DMS79 treated with DMSO at 0.1 percent for 48 hours (cell line): ENCODE data around the gene SPSB3.

ENCODE experiments used
- DNase-seq: peaks from one replicate; lab custom pipeline; 2025; lab: John Stamatoyannopoulos, UW

Gene SPSB3

DNA sequence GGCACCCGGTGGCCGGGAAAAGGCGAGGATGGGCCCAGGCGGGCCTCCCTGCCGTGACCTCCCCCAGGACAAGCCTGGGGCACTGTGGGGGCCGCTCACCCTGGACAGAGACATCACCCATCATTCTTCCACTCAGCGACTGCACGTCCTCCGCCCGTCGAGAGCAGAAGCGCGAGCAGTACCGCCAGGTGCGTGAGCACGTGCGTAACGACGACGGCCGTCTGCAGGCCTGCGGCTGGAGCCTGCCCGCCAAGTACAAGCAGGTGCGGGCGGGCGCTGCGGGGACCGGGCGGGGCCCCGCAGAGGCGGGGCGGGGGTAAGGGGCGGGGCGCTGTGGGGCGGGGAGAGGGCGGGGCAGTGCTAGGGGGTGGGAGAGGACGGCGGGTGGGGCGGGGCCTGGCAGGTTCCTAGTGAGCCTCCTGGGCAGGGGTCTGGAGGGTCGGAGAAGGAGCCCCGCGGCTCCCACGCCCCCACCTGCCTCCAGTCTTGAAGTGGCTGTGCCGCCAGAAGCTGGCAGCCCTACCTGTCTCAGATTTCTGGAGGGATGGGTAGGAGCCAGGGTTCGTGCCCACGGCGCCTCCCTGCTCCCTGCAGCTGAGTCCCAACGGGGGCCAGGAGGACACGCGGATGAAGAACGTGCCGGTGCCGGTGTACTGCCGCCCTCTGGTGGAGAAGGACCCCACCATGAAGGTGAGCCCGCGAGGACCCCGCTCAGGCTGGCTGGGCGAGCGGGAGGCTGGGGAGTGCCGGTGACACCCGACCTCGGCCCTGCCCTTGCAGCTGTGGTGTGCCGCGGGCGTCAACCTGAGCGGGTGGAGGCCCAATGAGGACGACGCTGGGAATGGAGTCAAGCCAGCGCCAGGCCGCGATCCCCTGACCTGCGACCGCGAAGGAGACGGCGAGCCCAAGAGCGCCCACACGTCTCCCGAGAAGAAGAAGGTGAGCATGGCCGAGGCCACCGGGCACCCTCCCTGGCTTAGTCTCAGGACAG lies 18.6 kb downstream of the SPSB3 start:
- no peak for DNase-seq

GRCh38 chr16:1762879-1763520 lies 19.4 kb downstream of the SPSB3 start:
- DNase-seq: no peak

DNA sequence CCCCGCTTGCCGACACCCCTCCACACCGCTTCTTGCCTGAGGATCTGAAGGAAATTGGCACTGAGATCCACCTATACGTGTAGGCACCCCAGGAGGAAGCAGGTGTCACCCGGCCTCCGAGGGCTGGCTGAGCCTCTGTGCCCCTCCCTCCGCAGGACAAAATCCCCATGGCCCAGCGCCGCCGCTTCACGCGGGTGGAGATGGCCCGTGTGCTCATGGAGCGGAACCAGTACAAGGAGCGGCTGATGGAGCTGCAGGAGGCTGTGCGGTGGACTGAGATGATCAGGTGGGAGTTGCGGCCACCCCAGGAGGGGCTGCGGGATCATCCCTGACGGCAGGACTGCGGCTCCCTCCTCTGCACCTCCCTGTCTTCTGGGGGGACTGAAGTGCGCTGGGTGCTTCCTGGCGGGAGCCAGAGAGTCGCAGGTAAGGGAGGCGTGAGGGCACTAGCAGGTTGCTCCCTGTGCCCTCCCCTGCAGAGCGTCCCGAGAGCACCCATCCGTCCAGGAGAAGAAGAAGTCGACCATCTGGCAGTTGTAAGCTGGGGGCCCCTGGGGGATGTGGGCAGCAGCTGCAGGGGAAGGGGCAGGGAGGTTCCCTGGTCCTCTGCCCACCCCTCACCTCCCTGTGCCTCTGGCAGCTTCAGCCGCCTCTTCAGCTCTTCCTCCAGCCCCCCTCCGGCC lies 20.0 kb downstream of the SPSB3 start:
- no peak for DNase-seq

GRCh38 chr16:1761751-1762150 lies 20.6 kb downstream of the SPSB3 start:
- DNase-seq: no peak

- DNase-seq: no peak
Observed at GRCh38 chr16:1760911-1761310, 21.5 kb downstream of the SPSB3 start.

GRCh38 chr16:1759511-1759910 lies 22.9 kb downstream of the SPSB3 start:
- DNase-seq: no peak

DNA sequence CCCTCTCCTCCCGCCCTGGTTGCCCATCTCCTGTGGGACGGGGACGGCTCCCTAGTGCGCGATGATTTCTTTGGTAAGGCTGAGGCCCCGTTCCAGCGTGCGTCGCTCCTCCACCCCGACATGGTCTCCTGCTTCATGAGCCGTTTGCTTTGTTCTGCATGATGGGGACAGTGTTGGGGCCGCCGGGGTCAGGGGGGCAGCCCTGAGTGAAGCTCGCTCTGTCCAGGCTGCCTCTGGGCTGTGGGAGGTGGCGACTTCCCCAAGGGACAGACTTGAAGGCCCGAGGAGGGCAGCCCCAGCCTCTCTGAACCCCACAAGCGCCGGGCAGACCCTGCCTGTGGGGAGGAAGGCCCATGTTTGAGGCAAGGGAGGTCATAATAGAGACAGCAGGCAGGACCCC lies 23.4 kb downstream of the SPSB3 start:
- no peak for DNase-seq

GRCh38 chr16:1757714-1758461 lies 24.5 kb downstream of the SPSB3 start:
- DNase-seq: no peak

DNA sequence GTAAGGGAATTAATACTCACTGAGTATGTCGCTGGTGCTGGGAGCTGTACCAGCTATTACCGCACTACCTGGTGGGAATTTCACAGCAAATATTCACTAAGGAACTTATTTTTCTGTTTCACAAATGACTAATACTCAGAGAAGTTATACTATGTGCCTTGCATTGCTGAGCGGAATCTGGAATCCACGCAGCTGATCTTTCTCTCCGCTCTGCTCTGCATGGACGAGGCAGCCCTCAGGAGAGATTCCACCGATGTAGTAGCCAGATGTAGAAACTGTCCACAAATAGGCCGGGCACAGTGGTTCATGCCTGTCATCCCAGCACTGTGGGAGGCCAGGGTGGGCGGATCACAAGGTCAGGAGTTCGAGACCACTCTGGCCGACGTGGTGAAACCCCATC lies 28.2 kb downstream of the SPSB3 start:
- no peak for DNase-seq

DNA sequence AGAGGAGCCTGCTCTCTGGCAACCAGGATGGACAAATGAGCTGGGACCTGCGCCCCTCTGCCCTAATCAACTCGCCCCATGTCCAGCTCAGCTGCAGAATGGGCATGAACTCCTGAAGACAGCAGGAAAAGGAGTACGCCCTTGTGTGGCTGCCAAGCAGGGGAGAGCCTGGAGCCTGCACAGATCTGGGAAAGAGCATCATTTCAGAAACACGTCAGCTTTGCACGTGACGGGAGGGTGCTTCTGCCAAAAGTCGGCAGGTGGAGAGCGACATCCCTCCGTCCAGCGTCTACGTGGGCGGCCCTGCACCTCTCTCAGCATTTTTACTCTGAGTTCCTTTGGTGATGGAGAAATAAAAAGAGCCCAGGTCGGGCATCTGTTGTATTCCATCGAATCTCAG lies 29.5 kb downstream of the SPSB3 start:
- DNase-seq: no peak

- DNase-seq: no peak
Observed at GRCh38 chr16:1751946-1752345, 30.4 kb downstream of the SPSB3 start.

DNA sequence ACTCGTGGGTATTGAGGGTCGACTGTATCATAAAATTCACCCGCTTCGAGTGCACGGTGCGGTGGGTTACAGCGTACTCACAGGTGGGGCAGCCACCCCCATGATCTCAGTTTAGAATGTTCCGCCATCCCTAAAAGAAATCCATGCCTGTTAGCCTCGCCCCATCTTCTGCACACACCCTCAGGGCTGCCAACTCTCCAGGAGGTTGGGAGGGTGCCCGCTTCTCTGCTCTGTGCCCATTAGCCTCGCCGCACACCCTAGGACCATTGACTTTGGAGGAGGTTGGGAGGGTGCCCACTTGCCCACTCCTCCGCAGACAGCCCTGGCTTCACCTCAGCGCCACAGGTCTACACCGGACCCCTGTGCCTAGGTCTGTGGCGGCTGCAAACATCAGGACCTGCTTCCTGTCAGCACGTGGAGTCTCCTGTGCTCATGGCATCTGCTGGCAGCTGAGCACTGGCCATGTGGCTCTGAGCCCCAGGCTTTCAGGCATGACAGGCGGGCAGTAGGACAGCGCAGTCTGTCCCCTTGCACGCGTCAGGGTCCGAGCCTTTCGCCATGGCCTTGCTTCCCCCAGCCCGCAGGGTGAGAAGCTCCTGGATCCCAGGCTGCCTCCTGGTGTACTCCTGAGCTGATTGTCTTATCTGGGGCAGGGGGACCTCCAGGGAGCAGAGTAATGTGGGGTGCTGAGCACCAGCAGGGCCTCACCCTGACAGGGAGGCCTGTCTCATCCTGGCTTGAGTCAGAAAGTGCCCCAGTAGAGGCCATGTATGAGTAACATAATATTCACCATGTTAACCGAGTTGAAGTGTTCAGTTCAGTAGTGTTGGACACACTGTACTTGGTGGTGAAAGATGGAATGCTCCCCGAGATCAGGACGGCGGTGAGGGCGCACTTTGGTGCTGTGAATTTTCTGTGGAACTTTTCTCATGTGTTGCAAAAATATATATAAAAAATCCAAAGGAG lies 32.9 kb downstream of the SPSB3 start:
- no peak for DNase-seq

DNA sequence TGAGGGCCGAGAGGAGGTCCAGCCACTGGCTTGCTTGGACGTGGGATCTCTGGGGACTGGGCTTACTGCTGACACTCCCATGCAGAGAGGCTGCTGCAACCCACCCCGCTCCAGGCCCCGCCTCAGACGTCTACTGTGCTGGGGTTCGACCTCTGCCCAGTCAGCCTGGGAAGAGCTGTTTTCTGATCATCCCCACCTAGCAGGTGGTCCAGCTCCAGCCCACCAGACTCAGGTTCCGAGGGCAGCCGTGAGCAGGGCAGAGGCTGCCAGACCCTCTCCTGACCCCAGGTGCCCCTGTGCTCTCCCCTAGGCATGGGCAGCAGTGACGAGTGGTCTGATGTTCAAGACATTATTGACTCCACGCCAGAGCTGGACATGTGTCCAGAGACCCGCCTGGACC lies 34.4 kb downstream of the SPSB3 start:
- no peak for DNase-seq

- no peak for DNase-seq
Observed at GRCh38 chr16:1746693-1747195, 35.6 kb downstream of the SPSB3 start.

GRCh38 chr16:1745900-1746692 lies 36.3 kb downstream of the SPSB3 start:
- no peak for DNase-seq

- no peak for DNase-seq
Observed at GRCh38 chr16:1745181-1745899, 37.0 kb downstream of the SPSB3 start.

DNA sequence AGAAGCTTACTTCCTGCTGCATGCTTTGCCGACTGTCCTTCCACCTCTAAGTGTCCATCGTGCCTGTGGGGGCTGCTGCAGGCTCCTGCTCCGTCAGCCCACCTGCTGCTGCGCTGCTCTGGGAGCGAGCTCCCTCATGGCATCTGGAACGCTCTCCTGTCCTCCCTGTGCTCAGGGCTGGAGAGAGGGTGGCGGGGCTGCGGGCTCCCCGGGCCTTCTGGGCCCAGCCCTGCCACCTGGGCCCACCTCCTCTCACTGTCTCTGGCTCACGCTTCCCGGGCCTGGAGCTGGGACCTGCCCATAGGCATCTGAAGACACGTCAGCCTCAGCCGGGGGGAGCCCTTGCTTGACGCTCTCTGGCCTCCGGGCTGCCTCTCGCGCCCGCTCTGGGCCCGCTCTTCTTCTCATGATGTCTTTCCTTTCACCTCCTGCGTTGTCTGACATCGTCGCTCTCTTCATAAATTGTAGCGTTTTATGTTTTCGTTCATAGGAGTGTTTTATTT lies 38.0 kb downstream of the SPSB3 start:
- DNase-seq: no peak

- DNase-seq: no peak
Observed at GRCh38 chr16:1743376-1744337, 38.7 kb downstream of the SPSB3 start.
